Endothelial cell of umbilical vein (primary cell): Measurements from ENCODE around the gene FOXRED2. TPM values are rescaled to one million over a fixed set of nuclear protein-coding genes. Genes with fewer than 3 reads are reported as not detected.

Experiments used
- BruUV-seq: library from RNA; stranded (reverse); fragments of 400-500 nt; replicated peaks from 2 replicates; lab custom pipeline; 2021; lab: Mats Ljungman, UMichigan
- CTCF ChIA-PET: fragments of 300-600, 350-600 bp; sonication (Branson Sonifier 250); formaldehyde crosslinking; loops from one replicate; lab custom pipeline; 2021; ENCODE audit warnings: antibody characterized with exemption, inconsistent platforms; lab: Charles Lee
- POLR2A ChIA-PET: fragments of 300-600, 350-600 bp; sonication (Branson Sonifier 250); formaldehyde crosslinking; loops from one replicate; lab custom pipeline; 2021; ENCODE audit warnings: antibody characterized with exemption, inconsistent platforms; lab: Charles Lee
- DNase-seq: peaks from one replicate; pipeline ENCODE4 v3.0.0-alpha.2; 2011; ENCODE audit warnings: low read depth, low spot score
- FAIRE-seq: peaks from 2 replicates; lab custom pipeline; 2011; peaks lifted over from hg19 to GRCh38; lab: Jason Lieb, UNC
- H2AFZ ChIP-seq: 2 replicates; pipeline ENCODE4 v1.6.0; 2012; ENCODE audit warnings: low read depth, low read length, control low read depth, inconsistent platforms
- H3K27ac ChIP-seq: 2 replicates; pipeline ENCODE4 v1.5.1; 2011; ENCODE audit warnings: low read depth, mild to moderate bottlenecking, control low read depth, low read length, moderate library complexity; ENCODE audit not compliant: insufficient read depth
- H3K27me3 ChIP-seq, 2 experiments: 2 replicates each; pipeline versions ENCODE4 v1.6.0 to v1.6.1; 2011; ENCODE audit warnings: low read length in 2 of 2, mixed read lengths in 1 of 2; ENCODE audit not compliant: control insufficient read depth in 2 of 2, insufficient read depth in 2 of 2
- H3K36me3 ChIP-seq, 2 experiments: 2 replicates in 1 of 2; 3 replicates in 1 of 2; pipeline ENCODE4 v1.5.1; 2011; ENCODE audit warnings: low read length in 2 of 2, mild to moderate bottlenecking in 1 of 2, moderate library complexity in 1 of 2; ENCODE audit not compliant: control insufficient read depth in 2 of 2, insufficient read depth in 2 of 2; ENCODE audit errors: extremely low read depth in 1 of 2
- H3K4me1 ChIP-seq: 3 replicates; pipeline ENCODE4 v1.5.1; 2011; ENCODE audit warnings: mild to moderate bottlenecking, low read length; ENCODE audit not compliant: control insufficient read depth, insufficient read depth; ENCODE audit errors: extremely low read depth
- H3K4me2 ChIP-seq: 2 replicates; pipeline ENCODE4 v1.6.1; 2011; ENCODE audit warnings: low read length, control low read depth, mixed read lengths; ENCODE audit not compliant: insufficient read depth
- H3K4me3 ChIP-seq, 3 experiments: fragments of 200-600 bp in 1 of 3; sonication (generic), shearing (Covaris generic) in 1 of 3; replicated peaks in 1 of 3; 2 replicates each; pipeline ENCODE4 v1.5.1; 2011 to 2016; ENCODE audit warnings: control low read depth in 3 of 3, low read length in 3 of 3, mild to moderate bottlenecking in 2 of 3, inconsistent platforms in 1 of 3, low read depth in 1 of 3, moderate library complexity in 1 of 3; ENCODE audit not compliant: insufficient read depth in 1 of 3
- H3K79me2 ChIP-seq: 2 replicates; pipeline ENCODE4 v1.6.0; 2012; ENCODE audit warnings: low read length, inconsistent platforms; ENCODE audit not compliant: control insufficient read depth, insufficient read depth
- H3K9ac ChIP-seq: replicated peaks from 2 replicates; pipeline ENCODE3; 2011; ENCODE audit warnings: low read length, control low read depth; ENCODE audit not compliant: insufficient read depth; ENCODE audit errors: extremely low read depth
- H3K9me1 ChIP-seq: replicated peaks from 3 replicates; pipeline ENCODE4 v1.6.0; 2011; ENCODE audit warnings: mild to moderate bottlenecking, low read length; ENCODE audit not compliant: control insufficient read depth, insufficient read depth; ENCODE audit errors: extremely low read depth
- H3K9me3 ChIP-seq: replicated peaks from 2 replicates; pipeline ENCODE4 v1.5.1; 2012; ENCODE audit warnings: low read length, inconsistent platforms; ENCODE audit not compliant: control insufficient read depth, insufficient read depth
- H4K20me1 ChIP-seq: replicated peaks from 2 replicates; pipeline ENCODE3; 2011; ENCODE audit warnings: mild to moderate bottlenecking, low read length; ENCODE audit not compliant: control insufficient read depth, insufficient read depth; ENCODE audit errors: extremely low read depth
- EZH2 ChIP-seq: IDR thresholded peaks from 2 replicates; pipeline ENCODE4 v1.6.1; 2012; ENCODE audit warnings: borderline replicate concordance, low read depth, mild to moderate bottlenecking, moderate library complexity, low read length, inconsistent platforms; ENCODE audit not compliant: severe bottlenecking
- FOS ChIP-seq: IDR thresholded peaks from 2 replicates; pipeline ENCODE4 v1.6.1; 2011; ENCODE audit warnings: mild to moderate bottlenecking, low read length, moderate library complexity, borderline replicate concordance; ENCODE audit not compliant: insufficient read depth
- GATA2 ChIP-seq: IDR thresholded peaks from 2 replicates; pipeline ENCODE4 v1.7.0; 2011; ENCODE audit warnings: low read depth, mild to moderate bottlenecking, moderate library complexity, mixed read lengths, low read length; ENCODE audit not compliant: insufficient read length, insufficient read depth
- JUN ChIP-seq: IDR thresholded peaks from 2 replicates; pipeline ENCODE4 v1.6.1; 2011; ENCODE audit warnings: borderline replicate concordance, low read depth; ENCODE audit not compliant: insufficient read length, insufficient read depth
- MYC ChIP-seq: IDR thresholded peaks from one replicate; pipeline ENCODE4 v1.6.1; 2011; ENCODE audit warnings: mild to moderate bottlenecking, low read depth, low read length
- POLR2A ChIP-seq: IDR thresholded peaks from 2 replicates; pipeline ENCODE4 v1.6.1; 2012; ENCODE audit warnings: low read depth, mild to moderate bottlenecking, control low read depth, low read length
- POLR2AphosphoS5 ChIP-seq: IDR thresholded peaks from 2 replicates; pipeline ENCODE4 v1.6.1; 2012; ENCODE audit warnings: low read depth, mild to moderate bottlenecking, control low read depth, low read length, moderate library complexity; ENCODE audit not compliant: insufficient read depth
- dilution Hi-C: fragments of 300-500 bp; cut with MboI; formaldehyde crosslinking; loops from one replicate; pipeline ENCODE4 v1.15.0; 2019; ENCODE audit warnings: low sequenced_read_pairs; ENCODE audit not compliant: extremely low pct_ligation_motif_present
- intact Hi-C: fragments of 100-400 bp; cut with micrococcal nuclease; formaldehyde crosslinking; loops from one replicate; pipeline ENCODE4 v1.10.0; 2022
- polyA plus RNA-seq, 4 experiments: library from polyadenylated mRNA; depleted of rRNA in 3 of 4; stranded (reverse) in 3 of 4; unstranded in 1 of 4; fragments of >200 nt; gene quantifications; 2 replicates each; pipeline versions ENCODE4 v1.2.1 to v1.2.3, GENCODE V29; 2011 to 2012; ENCODE audit warnings: missing spikeins in 1 of 4
- total RNA-seq: library from RNA; stranded (reverse); gene quantifications from 2 replicates; pipeline ENCODE4 v1.2.3, GENCODE V29; 2021
- TF ChIP-seq, protein P1 (sequence below), 2 donors: IDR thresholded peaks; 1 replicate in 1 of 2; 2 replicates in 1 of 2; pipeline ENCODE4 v1.5.1; 2011; ENCODE audit warnings: low read length in 2 of 2, mild to moderate bottlenecking in 2 of 2, moderate library complexity in 2 of 2, control low read depth in 1 of 2, inconsistent platforms in 1 of 2, low read depth in 1 of 2; ENCODE audit not compliant: insufficient read depth in 1 of 2; ENCODE audit errors: extremely low read depth in 1 of 2
- TF ChIP-seq, protein P2 (sequence below): IDR thresholded peaks from 2 replicates; pipeline ENCODE4 v1.6.1; 2011; ENCODE audit not compliant: insufficient read depth, insufficient read length

The FOXRED2 gene
- total and polyA plus RNA-seq, 2 donors (not counting 3 experiments of a cell fraction or from before 2014, with no cell fraction given), result 8.4 to 20.4 TPM

GRCh38 chr22:36478966-36479365 is 27.9 kb downstream of the FOXRED2 start:
- ChIA-PET POLR2A (no interaction called here), CTCF (no interaction called here)
- Histone ChIP-seq H3K9ac (no peak overlapping the region), H3K27ac (no peak overlapping the region), H3K79me2 (peaks cover 10% of the 10 kb centered on the region), H3K4me3 (no peak overlapping the region), H3K9me3 (no peaks in the 10 kb centered on the region), H3K4me2 (no peak overlapping the region), H4K20me1 (no peaks in the 10 kb centered on the region), H3K36me3 (peaks cover 6 to 24% of the 10 kb centered on the region in 2 experiments), H3K27me3 (no peaks in the 10 kb centered on the region), H3K9me1 (no peaks in the 10 kb centered on the region), H3K4me1 (peaks cover 8% of the 10 kb centered on the region), H2AFZ (no peak overlapping the region)
- TF ChIP-seq JUN (no peak), EZH2 (no peak), FOS (no peak), POLR2AphosphoS5 (no peak), MYC (no peak), POLR2A (no peak), GATA2 (no peak)
- TF ChIP-seq, protein P1, sequence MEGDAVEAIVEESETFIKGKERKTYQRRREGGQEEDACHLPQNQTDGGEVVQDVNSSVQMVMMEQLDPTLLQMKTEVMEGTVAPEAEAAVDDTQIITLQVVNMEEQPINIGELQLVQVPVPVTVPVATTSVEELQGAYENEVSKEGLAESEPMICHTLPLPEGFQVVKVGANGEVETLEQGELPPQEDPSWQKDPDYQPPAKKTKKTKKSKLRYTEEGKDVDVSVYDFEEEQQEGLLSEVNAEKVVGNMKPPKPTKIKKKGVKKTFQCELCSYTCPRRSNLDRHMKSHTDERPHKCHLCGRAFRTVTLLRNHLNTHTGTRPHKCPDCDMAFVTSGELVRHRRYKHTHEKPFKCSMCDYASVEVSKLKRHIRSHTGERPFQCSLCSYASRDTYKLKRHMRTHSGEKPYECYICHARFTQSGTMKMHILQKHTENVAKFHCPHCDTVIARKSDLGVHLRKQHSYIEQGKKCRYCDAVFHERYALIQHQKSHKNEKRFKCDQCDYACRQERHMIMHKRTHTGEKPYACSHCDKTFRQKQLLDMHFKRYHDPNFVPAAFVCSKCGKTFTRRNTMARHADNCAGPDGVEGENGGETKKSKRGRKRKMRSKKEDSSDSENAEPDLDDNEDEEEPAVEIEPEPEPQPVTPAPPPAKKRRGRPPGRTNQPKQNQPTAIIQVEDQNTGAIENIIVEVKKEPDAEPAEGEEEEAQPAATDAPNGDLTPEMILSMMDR (IDR thresholded peaks at IDR 0.05; ENCODE audit: extremely low read depth in 1 of 2, insufficient read depth in 1 of 2, low read depth in 1 of 2, low read length in 2 of 2), result no peak
- TF ChIP-seq, protein P2, sequence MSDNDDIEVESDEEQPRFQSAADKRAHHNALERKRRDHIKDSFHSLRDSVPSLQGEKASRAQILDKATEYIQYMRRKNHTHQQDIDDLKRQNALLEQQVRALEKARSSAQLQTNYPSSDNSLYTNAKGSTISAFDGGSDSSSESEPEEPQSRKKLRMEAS, result no peak
- intact Hi-C loops (no loop called here), dilution Hi-C loops (no loop called here)
- FAIRE-seq (no peak), DNase-seq (no peak)
- BruUV-seq, result no TSS peak
